NK-92 (cell line): Measurements from ENCODE around the gene SIRT4.
"Not testable (repeated sequence)": the region's sequence is repeated elsewhere in the genome, so short reads cannot be mapped to it uniquely, and the experiment has no call there.

Experiments used
- DNase-seq: peaks from one replicate; lab custom pipeline; 2025; ENCODE audit not compliant: unreplicated experiment; lab: John Stamatoyannopoulos, UW

Gene SIRT4, protein sequence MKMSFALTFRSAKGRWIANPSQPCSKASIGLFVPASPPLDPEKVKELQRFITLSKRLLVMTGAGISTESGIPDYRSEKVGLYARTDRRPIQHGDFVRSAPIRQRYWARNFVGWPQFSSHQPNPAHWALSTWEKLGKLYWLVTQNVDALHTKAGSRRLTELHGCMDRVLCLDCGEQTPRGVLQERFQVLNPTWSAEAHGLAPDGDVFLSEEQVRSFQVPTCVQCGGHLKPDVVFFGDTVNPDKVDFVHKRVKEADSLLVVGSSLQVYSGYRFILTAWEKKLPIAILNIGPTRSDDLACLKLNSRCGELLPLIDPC

DNA sequence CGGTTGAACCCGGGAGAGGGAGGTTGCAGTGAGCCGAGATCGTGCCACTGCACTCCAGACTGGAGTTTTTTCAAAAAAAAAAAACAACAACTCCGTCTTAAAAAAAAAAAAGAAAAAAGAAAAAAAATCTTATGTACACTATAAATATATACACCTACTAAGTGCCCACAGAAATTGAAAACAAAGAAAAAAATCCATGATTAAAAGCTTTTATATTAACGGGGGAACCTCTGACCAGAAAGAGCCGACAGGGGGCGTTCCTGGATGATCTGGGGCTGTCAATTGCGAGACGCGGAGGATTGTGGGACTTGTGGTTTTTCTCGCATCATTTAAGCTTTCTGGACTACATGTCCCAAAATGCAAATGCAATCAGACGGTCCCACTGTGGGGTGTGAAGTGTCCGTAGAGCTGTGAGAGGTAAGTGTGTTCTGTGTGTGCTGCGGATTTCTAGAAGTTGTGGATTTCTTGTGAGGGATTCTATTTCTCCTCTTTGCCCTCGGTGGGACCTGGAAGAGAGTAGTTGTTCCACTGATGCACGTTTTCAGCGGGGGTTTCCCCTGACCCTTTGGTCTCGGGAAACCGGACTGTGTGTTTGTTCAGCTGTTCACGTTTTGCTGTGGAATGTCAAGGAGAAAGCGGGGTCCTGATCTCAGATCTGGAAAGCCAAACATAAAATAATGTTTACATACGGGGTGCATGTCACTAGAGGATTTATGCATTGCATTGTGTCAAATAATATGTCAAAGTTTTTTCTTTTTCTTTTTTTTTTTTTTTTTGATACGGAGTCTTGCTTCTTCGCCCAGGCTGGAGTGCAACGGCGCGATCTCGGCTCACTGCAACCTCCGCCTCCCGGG, at the start of gene SIRT4:
Gene SIRT4, plus strand, starts transcription at position 360 of the 854 bp plus-strand sequence. CDS start 1,241 bp downstream, outside the sequence.
- peak; percentile 38 for DNase-seq

DNA sequence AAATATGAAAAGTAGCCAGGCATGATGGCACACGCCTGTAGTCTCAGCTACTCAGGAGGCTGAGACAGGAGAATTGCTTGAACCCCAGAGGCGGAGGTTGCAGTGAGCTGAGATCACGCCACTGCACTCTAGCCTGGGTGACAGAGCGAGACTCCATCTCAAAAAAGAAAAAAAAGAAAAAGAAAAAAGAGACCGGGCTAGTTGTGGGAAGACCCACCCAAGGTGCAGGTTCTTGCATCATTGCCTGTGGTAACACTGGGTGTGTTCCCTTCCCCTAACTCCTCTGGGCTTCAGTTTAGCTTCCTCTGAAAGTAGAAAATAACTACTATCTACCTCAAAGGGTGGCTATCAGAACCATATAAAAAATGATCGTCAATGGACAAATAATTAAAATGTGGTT, 48.8 kb upstream of the SIRT4 start:
- DNase-seq: not testable (repeated sequence)

DNA sequence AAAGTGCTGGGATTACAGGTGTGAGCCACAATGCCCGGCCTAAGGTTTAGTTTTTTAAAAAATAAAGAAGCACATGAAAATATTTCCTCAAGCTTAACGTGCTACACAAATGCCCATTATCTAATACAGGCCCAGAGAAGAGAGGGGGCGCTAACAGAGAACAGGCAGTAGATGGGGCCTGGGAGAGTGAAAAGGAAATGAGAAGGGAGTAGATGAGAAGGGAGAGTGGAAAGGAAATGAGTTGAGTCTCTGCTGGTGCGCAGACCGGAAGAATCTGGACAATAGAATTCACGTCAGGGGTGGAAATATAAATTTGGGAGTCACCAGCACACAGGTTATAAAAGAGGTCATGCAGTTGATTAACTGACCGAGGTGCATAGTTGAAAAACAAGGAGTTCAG, 47.3 kb upstream of the SIRT4 start:
- DNase-seq: no peak

DNA sequence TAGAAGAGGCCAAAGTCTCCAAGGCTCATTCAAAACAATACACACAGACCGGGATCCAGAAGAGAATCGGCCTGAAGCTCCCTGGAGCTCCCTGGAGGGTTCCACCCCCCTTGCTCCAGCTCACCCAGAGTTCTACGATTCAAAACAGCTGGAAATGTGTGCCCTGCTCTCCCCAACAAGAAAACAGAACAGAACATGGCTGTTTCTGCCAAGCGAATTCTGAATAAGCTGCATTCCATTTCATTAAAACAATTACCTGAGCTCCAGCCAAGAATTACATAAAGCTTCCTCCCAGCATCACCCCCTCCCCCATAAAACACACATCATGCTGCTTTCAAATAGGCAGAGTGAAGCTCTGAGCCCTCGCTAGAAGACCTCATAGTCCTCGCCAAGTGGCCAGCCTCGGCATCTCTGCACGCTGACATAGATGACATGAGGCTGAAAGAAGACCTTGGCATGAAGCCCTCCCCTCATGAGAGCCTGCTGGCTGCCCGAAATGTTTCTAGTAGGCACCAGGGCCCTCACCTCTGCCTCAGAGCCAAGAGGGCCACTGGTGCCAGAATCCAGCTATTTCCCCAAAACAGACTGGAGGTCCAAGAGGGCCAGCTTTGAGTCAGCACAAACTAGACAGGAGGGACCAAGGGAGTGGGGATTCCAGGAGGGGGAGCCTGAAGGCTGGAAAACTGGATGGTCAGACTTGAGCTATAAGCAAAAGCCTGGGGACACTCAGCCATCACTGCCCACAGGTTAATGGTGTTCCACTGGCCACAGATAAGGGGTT, 44.9 kb upstream of the SIRT4 start:
- no peak for DNase-seq

DNA sequence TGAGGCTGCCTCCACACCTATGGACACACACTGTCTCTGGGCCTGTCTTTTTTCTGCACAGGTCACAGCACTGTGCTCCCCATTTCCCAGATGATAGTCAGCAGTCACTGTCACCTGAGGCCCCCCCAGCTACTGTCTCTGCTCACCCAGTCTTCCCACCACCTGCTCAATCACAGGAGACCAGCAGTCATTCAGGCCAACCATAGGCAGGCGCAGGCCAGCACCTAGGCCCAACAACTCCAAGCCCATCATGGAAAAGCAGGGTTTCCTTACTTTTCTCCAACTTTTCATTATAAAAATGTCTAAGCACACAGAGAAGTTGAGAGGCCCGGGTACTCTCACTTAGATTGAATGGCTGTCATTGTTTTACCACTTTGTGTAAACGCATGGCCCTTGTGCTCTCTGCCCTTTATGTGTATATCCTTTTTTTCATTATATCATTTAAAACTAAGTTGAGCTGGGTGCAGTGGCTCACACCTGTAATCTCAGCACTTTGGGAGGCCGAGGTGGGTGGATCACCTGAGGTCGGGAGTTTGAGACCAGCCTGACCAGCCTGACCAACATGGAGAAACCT, 43.7 kb upstream of the SIRT4 start:
- no peak for DNase-seq

DNA sequence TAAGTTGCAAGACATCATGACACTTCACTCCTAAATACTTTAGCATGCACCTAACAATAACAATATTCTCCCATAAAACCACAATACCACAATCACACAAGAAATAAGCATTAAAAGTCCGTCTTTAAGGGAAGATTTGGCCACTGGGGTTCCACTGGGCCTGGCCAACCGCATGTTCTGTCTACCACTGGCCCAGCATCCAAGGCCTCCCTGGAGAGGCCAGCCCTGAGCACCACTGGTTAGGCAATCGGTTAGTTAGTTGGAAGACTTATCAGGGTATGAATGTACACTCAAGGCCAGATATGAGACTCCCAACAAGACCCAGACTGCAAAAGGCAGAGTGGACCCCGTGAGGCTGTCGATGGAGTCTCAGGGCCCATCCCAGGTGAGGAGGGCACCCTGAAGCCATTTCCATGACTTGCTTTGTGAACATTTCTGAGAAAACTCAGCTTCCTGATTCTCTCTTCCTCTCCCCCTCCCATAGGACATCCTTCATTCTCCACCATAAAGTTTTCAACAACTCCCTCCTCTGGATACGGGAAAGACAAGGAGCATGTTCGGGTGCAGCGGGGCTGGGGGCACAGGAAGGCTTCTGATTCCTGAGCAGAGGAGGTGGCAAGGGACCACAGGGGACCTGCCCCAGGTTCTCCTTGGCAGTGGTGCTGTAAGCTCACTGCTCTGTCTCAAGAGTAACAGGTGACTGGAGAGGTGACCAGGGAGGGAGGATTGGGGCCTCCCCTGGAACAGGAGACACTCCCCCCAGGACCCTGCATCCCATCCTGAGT, 42.5 kb upstream of the SIRT4 start:
- no peak for DNase-seq

DNA sequence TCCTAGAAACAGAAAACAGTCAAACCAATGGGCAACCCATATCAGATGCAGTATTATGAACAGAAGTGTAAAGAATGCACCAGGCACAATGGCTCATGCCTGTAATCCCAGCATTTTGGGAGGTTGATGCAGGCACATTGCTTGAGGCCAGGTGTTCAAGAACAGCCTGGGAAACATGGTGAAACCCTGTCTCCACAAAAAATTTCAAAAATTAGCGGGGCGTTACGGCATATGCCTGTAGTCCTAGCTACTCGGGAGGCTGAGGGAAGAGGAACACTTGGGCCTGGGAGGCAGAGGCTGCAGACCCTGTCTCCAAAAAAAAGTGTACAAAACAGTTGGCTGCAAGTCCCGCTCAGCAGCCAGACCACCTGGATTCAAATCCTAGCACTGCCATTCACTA, 41.5 kb upstream of the SIRT4 start:
- no peak for DNase-seq

DNA sequence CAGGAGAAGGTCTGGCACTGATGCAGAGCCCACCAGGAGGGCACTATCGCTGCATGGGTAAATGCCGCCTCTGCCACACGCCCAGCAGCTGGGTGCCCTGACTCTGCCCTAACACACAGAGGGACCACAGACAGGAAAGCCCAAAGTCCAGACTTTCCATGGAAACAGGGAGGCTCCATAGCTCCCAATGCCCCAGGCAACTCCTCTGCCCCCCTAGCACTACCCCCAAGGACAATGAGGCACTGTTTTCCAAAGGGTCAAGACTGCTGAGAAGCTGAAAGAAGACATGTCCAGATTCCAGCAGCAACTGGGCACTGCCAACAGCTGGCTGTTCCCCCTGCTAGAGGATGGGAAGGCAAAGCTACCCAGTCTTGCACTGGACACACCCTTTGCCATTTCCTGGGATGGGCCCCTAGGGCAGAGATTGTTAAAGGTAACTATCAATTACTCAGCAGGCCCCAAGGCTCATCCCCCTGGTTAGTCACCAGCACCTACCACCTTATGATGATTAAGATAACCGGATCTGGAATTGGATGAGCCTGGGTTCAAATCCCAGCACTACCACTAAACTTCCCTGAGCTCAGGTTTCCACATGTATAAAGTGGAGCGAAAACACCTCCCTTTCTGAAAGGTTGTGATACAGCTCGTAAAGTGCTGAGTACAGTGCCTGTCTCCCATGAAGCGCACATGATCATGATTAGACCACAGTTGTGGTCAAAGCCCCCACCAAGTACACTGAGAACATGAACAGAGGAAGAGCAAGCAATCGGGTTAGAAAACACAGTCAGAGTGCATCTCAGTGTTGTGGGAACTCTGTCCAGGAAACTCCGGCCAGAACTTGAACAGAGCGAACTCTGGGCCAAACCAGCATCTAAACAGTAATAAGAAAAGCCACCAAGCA, 39.9 kb upstream of the SIRT4 start:
- DNase-seq: no peak

DNA sequence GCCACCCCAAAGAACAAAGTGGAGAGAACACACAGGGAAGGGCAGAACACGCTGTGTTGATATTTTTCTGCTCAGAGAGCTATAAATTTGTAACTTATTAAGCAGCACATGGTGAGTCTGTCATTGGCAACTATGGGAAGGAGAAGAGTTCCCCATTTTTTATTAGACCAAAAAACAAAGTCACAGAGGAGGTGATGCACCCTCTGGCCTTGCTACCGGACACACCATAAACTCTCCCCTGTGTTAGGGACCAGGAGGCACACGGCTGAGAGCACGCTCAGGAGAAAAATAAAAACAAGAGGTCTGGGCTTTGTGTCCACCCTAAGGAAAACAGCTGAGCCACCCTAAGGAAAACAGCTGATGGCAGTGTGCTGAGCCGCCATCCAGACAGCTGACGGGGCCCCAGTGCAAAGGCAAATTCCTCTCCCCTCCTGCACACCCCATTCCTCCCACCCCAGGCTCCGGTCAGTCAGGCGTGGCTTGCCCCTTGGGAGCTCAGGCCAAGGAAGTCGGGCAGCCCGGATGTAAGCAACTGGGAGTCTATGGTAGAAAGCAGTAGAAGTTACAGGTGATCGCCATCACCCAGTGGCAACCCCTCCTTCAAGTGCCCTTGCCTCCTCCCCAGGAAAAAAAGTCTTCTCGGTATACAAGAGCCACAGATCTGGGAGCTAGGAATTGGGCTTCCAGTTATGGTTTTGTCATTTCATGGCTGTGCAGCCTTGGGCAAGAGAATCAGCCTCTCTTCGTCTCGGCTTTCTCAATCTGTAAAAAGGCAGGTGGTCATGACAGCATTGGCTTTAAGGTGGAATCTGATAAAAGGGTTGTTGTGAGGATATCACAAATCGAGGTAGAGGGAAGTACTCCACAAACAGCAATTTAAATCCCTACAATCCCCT, 39.0 kb upstream of the SIRT4 start:
- DNase-seq: no peak

DNA sequence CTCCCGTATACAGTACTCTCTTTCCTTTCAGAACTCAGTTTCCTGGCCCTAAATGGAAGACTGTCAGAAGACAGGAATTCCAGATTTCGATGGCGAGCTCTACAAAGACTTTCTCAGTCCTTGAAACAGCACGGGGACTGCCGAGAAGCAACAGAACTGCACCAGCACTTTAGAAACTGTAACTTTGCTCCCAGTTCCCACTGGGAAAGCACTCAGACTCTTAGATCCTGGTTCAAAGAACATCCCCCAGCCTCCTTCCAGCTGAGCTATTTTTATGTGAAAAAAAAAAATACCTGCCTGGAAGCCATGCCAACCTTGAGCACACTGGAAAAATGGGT, 38.4 kb upstream of the SIRT4 start:
- no peak for DNase-seq

DNA sequence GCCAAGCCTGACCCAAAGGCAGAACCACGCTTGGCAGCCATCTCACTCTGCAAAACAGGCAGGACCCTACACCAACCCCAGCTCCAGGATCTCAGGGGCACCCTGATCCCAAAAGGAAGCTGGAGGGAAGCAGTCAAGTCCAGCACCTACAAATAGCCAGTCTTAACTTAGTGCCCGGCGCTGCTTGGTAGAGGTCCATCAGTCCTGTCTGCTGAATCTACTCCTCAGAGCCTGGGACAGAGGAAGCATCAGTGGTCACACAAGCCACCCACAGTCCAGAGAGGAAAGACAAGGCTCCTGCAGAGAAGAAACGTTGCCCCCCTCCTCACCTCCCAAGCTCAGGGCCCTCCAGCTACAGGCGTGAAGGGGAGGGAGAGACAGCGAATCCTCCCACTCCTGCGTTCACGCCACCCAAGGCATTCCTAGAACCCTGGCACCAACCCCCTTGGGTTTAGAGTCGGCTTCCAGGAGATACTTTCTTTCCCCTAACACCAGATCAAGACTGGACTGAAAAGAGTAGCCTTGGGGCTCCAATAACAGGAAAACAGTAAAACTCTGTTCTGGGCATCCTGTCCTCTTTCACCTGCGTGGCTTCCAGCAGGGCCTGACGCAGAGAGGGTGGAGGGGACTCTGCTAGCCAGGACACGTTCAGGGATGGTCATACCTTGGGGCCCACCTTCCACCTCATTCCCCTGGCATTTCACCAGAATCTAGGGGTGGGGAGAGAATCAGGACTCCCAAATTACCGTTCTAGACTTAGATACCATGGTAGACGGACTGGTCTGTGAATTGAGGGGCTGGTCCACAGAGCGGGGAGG, 37.8 kb upstream of the SIRT4 start:
- no peak for DNase-seq

DNA sequence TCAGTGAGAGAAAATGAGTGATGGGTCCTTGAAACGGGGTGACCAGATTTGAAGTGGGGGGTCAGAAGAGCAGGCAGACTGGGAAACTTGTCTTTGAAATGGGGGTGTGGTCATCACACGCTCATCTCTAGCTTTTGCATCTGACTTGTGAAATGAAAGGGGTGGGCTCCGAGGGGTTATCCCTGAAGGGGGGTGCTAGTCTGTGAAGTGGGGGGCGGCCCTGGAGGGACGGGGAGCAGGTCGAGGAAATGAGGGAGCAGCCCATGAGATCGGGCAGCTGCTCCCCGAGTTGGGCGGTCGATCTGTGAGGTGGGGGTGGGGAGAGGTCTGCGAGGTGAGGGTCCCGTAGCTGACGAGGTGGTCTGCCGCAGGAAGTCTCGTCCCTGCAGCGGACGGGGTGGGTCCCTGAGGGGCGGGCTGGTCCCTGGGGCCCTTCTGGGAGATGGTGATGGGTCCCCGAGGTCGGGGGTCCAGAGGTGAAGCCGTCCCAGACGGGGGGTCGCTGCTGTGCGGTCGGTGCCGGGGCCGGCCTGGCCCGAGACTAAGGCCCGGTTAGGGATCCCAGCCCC, 37.1 kb upstream of the SIRT4 start:
- DNase-seq: no peak

DNA sequence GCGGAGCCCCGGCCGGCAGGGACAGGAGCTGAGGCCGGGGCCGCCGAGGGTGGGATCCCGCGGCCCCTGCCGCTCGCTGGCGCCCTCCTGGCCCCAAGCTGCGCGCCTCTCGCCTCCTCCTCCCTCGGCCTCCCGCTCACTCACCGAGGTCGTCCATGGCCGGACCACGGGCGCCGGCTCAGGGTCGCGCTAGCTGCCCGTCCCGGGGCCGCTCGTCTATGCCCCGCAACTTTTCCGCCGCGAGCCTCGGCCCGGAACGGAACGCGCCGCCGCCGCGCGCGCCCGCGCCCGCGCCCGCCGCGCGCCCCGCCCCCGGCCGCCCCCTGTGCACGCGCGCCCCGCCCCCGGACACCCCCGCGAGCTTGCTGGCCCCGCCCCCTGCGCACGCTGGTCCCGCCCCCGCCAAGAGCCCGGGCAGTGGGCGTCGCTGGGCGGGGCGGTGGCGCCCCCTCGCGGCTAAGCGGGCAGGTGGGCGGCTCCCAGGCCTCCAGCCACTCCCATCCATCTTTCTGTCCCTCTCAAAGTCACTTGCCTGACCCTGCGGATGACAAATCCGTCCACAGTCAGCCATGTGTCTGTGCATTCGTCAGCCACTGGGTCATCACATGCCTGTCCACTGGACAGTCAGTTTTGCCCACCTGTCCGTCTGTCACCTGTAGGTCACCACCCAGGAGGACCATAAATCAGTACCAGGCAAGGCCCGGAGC, 36.5 kb upstream of the SIRT4 start, which contains the start of gene PXN:
Gene PXN, minus strand, starts transcription at position 258 of the 707 bp plus-strand sequence. Its CDS starts 101 bp downstream, at position 157.
- peak; percentile 50 for DNase-seq

DNA sequence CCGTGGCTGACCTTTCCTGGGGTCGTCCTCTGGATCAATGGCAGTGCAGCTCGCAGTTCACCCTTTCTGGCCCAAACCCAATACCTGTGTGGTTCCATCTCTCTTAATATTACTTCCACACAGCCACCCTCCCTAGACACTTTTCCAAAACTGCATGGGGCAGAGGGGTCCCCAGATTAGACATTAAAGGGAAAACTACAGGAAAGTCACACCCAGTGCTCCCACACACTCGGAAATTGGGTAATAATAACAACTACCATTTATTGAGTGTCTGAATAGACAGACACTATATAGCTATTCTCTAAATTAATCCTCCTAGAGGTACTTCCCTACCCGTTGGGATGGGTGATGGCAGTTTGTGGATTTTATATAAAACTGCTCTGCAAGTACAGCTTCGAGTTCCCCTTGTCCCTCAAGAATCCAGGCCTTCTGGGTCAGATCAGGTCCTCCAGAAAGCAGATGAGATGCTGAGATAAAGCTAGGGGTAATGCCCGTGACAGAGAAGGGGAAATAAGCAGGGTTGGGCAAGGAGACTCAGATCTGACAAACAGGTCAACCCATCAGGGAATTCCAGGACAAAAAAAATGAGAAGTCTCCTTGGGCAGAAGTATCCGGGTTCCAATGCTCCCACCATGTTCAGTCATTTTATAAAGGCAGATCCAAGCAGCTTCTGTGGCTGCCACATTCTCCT, 35.8 kb upstream of the SIRT4 start:
- no peak for DNase-seq

DNA sequence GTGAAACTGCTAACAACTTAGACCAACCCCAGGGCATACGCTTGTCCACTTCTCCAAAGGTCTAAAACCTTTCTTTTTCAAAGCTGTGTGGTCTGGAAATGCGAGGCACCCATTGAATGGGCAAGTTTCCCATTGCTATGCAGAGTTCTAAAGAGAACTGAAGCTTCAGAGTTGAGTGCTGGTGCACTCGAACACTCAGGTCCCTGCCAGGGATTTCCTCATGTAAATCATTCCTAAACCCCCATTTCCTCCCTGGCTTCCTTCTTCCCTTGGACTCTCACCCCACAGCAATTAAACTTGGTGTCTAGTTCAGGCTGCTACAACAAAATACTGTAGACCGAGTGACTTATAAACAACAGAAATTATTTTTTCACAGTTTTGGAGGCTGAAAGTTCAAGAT, 34.4 kb upstream of the SIRT4 start:
- no peak for DNase-seq

DNA sequence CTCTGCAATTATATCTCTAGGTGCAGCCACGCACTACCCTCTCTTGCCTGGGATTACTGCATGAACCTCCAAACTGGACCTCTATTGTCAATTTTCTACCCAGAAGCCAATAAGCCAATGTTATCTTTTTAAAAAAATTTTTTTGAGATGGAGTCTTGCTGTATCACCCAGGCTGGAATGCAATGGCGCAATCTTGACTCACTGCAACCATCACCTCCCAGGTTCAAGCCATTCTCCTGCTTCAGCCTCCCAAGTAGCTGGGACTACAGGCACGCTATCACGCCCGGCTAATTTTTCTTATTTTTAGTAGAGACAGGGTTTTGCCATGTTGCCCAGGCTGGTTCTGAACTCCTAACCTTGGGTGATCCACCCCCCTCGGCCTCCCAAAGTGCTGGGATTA, 25.4 kb upstream of the SIRT4 start:
- no peak for DNase-seq
